Activated T-helper 1 cell treated with anti-CD3 and anti-CD28 coated beads, Interleukin-12 subunit alpha, Interleukin-12 subunit beta, Interleukin-2, Interleukin-4 antibody, amounts not matched to agents 30 ng/mL and 10 ng/mL and 1 ng/mL, durations not matched to agents 14 hours and 24 hours and 36 hours (primary cell): ENCODE measurements around the gene PGBD5. TPM values are rescaled to one million over a fixed set of nuclear protein-coding genes. Genes with fewer than 3 reads are reported as not detected.

Source experiments
- DNase-seq: peaks from one replicate; pipeline ENCODE4 v3.0.0; 2021; ENCODE audit warnings: low spot score
- H3K27ac Mint-ChIP-seq: one replicate; pipeline ENCODE4 v1.8.0; 2021; ENCODE audit warnings: mild to moderate bottlenecking, mixed read lengths
- H3K27me3 Mint-ChIP-seq: one replicate; pipeline ENCODE4 v1.8.0; 2022; ENCODE audit warnings: mild to moderate bottlenecking, moderate library complexity, mixed read lengths; ENCODE audit not compliant: insufficient read depth
- H3K36me3 Mint-ChIP-seq: one replicate; pipeline ENCODE4 v1.8.0; 2021; ENCODE audit warnings: low read depth, mixed read lengths
- H3K4me1 Mint-ChIP-seq: one replicate; pipeline ENCODE4 v1.8.0; 2021; ENCODE audit warnings: low read depth, mixed read lengths
- H3K4me3 Mint-ChIP-seq: one replicate; pipeline ENCODE4 v1.8.0; 2021; ENCODE audit warnings: mild to moderate bottlenecking, moderate library complexity, mixed read lengths
- H3K9me3 Mint-ChIP-seq: one replicate; pipeline ENCODE4 v1.8.0; 2021; ENCODE audit warnings: mixed read lengths
- intact Hi-C: fragments of 100-400 bp; cut with micrococcal nuclease; formaldehyde crosslinking; loops from one replicate; pipeline ENCODE4 v1.15.1; 2024
- total RNA-seq: library from RNA; stranded (reverse); gene quantifications from 2 replicates; pipeline ENCODE4 v1.2.3, GENCODE V29; 2022

The PGBD5 gene
- total RNA-seq, 1 donor from 2014 or later: not detected

- Mint-ChIP-seq H3K27me3 (peaks cover 2% of the 10 kb centered on the region), H3K9me3 (no peaks in the 10 kb centered on the region), H3K4me1 (no peaks in the 10 kb centered on the region)
Measured at GRCh38 chr1:230401101-230401500, 25.0 kb downstream of the PGBD5 start.

GRCh38 chr1:230400007-230400344 is 26.2 kb downstream of the PGBD5 start:
- intact Hi-C loops: no loop called here
- Mint-ChIP-seq H3K27ac (no peak overlapping the region), H3K36me3 (no peaks in the 10 kb centered on the region), H3K4me1 (no peaks in the 10 kb centered on the region), H3K4me3 (no peak overlapping the region), H3K27me3 (peaks cover 2% of the 10 kb centered on the region), H3K9me3 (no peaks in the 10 kb centered on the region)
- no peak for DNase-seq

More at GRCh38 chr1:230401101-230401500, 25.0 kb downstream of the PGBD5 start:
- DNase-seq: no peak
- H3K27ac Mint-ChIP-seq: no peak overlapping the region
- H3K4me3 Mint-ChIP-seq: no peak overlapping the region
- H3K36me3 Mint-ChIP-seq: no peaks in the 10 kb centered on the region
- intact Hi-C loops: no loop called here

- Mint-ChIP-seq H3K27me3 (peaks cover 2% of the 10 kb centered on the region), H3K4me1 (no peaks in the 10 kb centered on the region), H3K27ac (no peak overlapping the region), H3K36me3 (no peaks in the 10 kb centered on the region), H3K4me3 (no peak overlapping the region), H3K9me3 (no peaks in the 10 kb centered on the region)
- no peak for DNase-seq
- intact Hi-C loops: no loop called here
Measured at GRCh38 chr1:230399321-230400006, 26.7 kb downstream of the PGBD5 start.

- Mint-ChIP-seq H3K4me1 (no peaks in the 10 kb centered on the region), H3K4me3 (no peak overlapping the region), H3K36me3 (no peaks in the 10 kb centered on the region), H3K27me3 (peaks cover 2% of the 10 kb centered on the region), H3K9me3 (no peaks in the 10 kb centered on the region), H3K27ac (no peak overlapping the region)
- intact Hi-C loops: no loop called here
- no peak for DNase-seq
Measured at GRCh38 chr1:230398856-230399255, 27.3 kb downstream of the PGBD5 start.

- H3K4me3 Mint-ChIP-seq: no peak overlapping the region
- intact Hi-C loops: no loop called here
- H3K4me1 Mint-ChIP-seq: no peaks in the 10 kb centered on the region
- DNase-seq: no peak
- no peaks in the 10 kb centered on the region for H3K36me3 Mint-ChIP-seq
- no peaks in the 10 kb centered on the region for H3K9me3 Mint-ChIP-seq
- H3K27ac Mint-ChIP-seq: no peak overlapping the region
- peaks cover 2% of the 10 kb centered on the region for H3K27me3 Mint-ChIP-seq
Measured at GRCh38 chr1:230396966-230397365, 29.2 kb downstream of the PGBD5 start.

- Mint-ChIP-seq H3K36me3 (no peaks in the 10 kb centered on the region), H3K27ac (no peak overlapping the region), H3K4me3 (no peak overlapping the region), H3K4me1 (no peaks in the 10 kb centered on the region), H3K9me3 (no peaks in the 10 kb centered on the region), H3K27me3 (peaks cover 2% of the 10 kb centered on the region)
- intact Hi-C loops: no loop called here
- DNase-seq: no peak
Measured at GRCh38 chr1:230395932-230396331, 30.2 kb downstream of the PGBD5 start.

- no peaks in the 10 kb centered on the region for H3K4me1 Mint-ChIP-seq
- H3K4me3 Mint-ChIP-seq: no peak overlapping the region
- peaks cover 3% of the 10 kb centered on the region for H3K27me3 Mint-ChIP-seq
- intact Hi-C loops: no loop called here
- H3K36me3 Mint-ChIP-seq: no peaks in the 10 kb centered on the region
- H3K27ac Mint-ChIP-seq: no peak overlapping the region
- no peak for DNase-seq
- no peaks in the 10 kb centered on the region for H3K9me3 Mint-ChIP-seq
Measured at GRCh38 chr1:230394741-230395140, 31.4 kb downstream of the PGBD5 start.

- Mint-ChIP-seq H3K27me3 (peaks cover 3% of the 10 kb centered on the region), H3K27ac (no peak overlapping the region), H3K9me3 (no peaks in the 10 kb centered on the region), H3K36me3 (no peaks in the 10 kb centered on the region), H3K4me3 (no peak overlapping the region), H3K4me1 (no peaks in the 10 kb centered on the region)
- intact Hi-C loops: no loop called here
- no peak for DNase-seq
Measured at GRCh38 chr1:230394134-230394533, 32.0 kb downstream of the PGBD5 start.

GRCh38 chr1:230393722-230394121 is 32.4 kb downstream of the PGBD5 start:
- DNase-seq: no peak
- H3K9me3 Mint-ChIP-seq: no peaks in the 10 kb centered on the region
- peaks cover 3% of the 10 kb centered on the region for H3K27me3 Mint-ChIP-seq
- no peak overlapping the region for H3K4me3 Mint-ChIP-seq
- H3K36me3 Mint-ChIP-seq: no peaks in the 10 kb centered on the region
- intact Hi-C loops: no loop called here
- H3K4me1 Mint-ChIP-seq: no peaks in the 10 kb centered on the region
- H3K27ac Mint-ChIP-seq: no peak overlapping the region

- no peak overlapping the region for H3K27ac Mint-ChIP-seq
- intact Hi-C loops: no loop called here
- H3K36me3 Mint-ChIP-seq: no peaks in the 10 kb centered on the region
- no peak overlapping the region for H3K4me3 Mint-ChIP-seq
- no peaks in the 10 kb centered on the region for H3K9me3 Mint-ChIP-seq
- no peak for DNase-seq
- peaks cover 3% of the 10 kb centered on the region for H3K27me3 Mint-ChIP-seq
- H3K4me1 Mint-ChIP-seq: no peaks in the 10 kb centered on the region
Measured at GRCh38 chr1:230392920-230393521, 33.1 kb downstream of the PGBD5 start.

- intact Hi-C loops: no loop called here
- no peak overlapping the region for H3K27ac Mint-ChIP-seq
Measured at GRCh38 chr1:230392536-230392909, 33.6 kb downstream of the PGBD5 start.

GRCh38 chr1:230391776-230392535 is 34.2 kb downstream of the PGBD5 start:
- no peaks in the 10 kb centered on the region for H3K36me3 Mint-ChIP-seq
- intact Hi-C loops: no loop called here
- no peaks in the 10 kb centered on the region for H3K9me3 Mint-ChIP-seq
- no peaks in the 10 kb centered on the region for H3K4me1 Mint-ChIP-seq
- H3K27me3 Mint-ChIP-seq: peaks cover 1% of the 10 kb centered on the region
- DNase-seq: no peak
- no peak overlapping the region for H3K4me3 Mint-ChIP-seq
- no peak overlapping the region for H3K27ac Mint-ChIP-seq

More at GRCh38 chr1:230392536-230392909, 33.6 kb downstream of the PGBD5 start:
- no peaks in the 10 kb centered on the region for H3K36me3 Mint-ChIP-seq
- no peaks in the 10 kb centered on the region for H3K9me3 Mint-ChIP-seq
- no peak overlapping the region for H3K4me3 Mint-ChIP-seq
- H3K4me1 Mint-ChIP-seq: no peaks in the 10 kb centered on the region
- peaks cover 3% of the 10 kb centered on the region for H3K27me3 Mint-ChIP-seq
- no peak for DNase-seq

- H3K4me3 Mint-ChIP-seq: no peak overlapping the region
- no peak for DNase-seq
- H3K27ac Mint-ChIP-seq: no peak overlapping the region
- intact Hi-C loops: no loop called here
- H3K27me3 Mint-ChIP-seq: peaks cover 1% of the 10 kb centered on the region
- H3K4me1 Mint-ChIP-seq: no peaks in the 10 kb centered on the region
- H3K36me3 Mint-ChIP-seq: no peaks in the 10 kb centered on the region
- no peaks in the 10 kb centered on the region for H3K9me3 Mint-ChIP-seq
Measured at GRCh38 chr1:230390371-230390770, 35.8 kb downstream of the PGBD5 start.
